Nephron progenitor cell (in vitro differentiated cells): ENCODE measurements around the gene TBC1D13.

ENCODE experiments used
- DNase-seq: peaks from one replicate; pipeline ENCODE4 v3.0.0; 2021
- H3K27ac Mint-ChIP-seq: 2 replicates; pipeline ENCODE4 v1.8.0; 2021; ENCODE audit warnings: mild to moderate bottlenecking, moderate library complexity, mixed read lengths
- H3K27me3 Mint-ChIP-seq: 2 replicates; pipeline ENCODE4 v1.8.0; 2021; ENCODE audit warnings: mild to moderate bottlenecking, low read depth, mixed read lengths; ENCODE audit not compliant: poor library complexity
- H3K36me3 Mint-ChIP-seq: 2 replicates; pipeline ENCODE4 v1.8.0; 2021; ENCODE audit warnings: low read depth, mixed read lengths
- H3K4me1 Mint-ChIP-seq: 2 replicates; pipeline ENCODE4 v1.8.0; 2021; ENCODE audit warnings: mixed read lengths
- H3K4me3 Mint-ChIP-seq: 2 replicates; pipeline ENCODE4 v1.8.0; 2021; ENCODE audit warnings: mild to moderate bottlenecking, moderate library complexity, mixed read lengths
- H3K9me3 Mint-ChIP-seq: 2 replicates; pipeline ENCODE4 v1.8.0; 2021; ENCODE audit warnings: mild to moderate bottlenecking, moderate library complexity, mixed read lengths
- TF ChIP-seq, protein P1 (sequence below): fragments of 200-600 bp; sonication (generic); IDR thresholded peaks from 2 replicates; pipeline ENCODE4 v1.5.0; 2021; ENCODE audit warnings: antibody characterized with exemption

The TBC1D13 gene

DNA sequence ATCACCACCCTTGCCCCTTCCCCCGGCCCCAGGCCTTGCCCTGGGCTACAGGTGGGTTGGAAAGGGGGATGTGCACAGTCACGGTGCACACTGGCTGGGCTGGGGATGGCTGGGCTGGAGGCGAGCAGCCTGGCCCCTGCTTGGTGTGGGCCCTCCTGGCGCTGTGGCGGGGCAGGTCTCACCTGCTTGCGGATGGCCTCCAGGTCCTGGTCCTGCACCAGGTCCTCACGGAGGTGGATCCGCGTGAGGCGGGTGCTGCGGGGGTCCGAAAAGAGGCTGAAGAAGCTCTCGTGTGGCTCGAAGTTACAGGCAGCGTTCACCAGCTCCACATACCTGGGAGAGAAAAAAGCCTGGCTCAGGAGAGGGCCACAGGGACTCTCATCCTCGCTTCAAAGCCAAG is 33.4 kb upstream of the TBC1D13 start:
- Mint-ChIP-seq H3K4me1 (no peaks in the 10 kb centered on the region), H3K4me3 (no peak overlapping the region), H3K27ac (no peak overlapping the region), H3K36me3 (peaks cover 3% of the 10 kb centered on the region), H3K27me3 (peaks cover 2% of the 10 kb centered on the region), H3K9me3 (no peaks in the 10 kb centered on the region)
- DNase-seq: no peak
- TF ChIP-seq, protein P1, sequence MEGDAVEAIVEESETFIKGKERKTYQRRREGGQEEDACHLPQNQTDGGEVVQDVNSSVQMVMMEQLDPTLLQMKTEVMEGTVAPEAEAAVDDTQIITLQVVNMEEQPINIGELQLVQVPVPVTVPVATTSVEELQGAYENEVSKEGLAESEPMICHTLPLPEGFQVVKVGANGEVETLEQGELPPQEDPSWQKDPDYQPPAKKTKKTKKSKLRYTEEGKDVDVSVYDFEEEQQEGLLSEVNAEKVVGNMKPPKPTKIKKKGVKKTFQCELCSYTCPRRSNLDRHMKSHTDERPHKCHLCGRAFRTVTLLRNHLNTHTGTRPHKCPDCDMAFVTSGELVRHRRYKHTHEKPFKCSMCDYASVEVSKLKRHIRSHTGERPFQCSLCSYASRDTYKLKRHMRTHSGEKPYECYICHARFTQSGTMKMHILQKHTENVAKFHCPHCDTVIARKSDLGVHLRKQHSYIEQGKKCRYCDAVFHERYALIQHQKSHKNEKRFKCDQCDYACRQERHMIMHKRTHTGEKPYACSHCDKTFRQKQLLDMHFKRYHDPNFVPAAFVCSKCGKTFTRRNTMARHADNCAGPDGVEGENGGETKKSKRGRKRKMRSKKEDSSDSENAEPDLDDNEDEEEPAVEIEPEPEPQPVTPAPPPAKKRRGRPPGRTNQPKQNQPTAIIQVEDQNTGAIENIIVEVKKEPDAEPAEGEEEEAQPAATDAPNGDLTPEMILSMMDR: no peak

DNA sequence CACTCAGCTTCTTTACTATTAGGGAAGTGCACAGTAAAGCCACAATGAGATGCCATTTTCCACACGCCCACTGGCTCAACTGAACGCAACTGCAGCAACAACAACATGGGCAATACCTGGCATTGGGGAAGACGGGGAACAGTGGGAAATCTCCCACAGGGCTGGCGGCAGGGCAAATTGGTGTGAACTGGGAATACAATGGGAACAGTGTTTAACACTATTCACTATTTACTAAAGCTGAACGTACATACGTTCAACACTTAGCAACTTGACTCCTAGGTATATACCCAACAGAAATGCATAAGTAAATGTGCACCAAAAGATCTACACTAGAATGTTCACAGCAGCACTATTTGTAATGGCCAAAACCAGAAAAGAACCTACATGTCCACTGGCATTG is 29.5 kb upstream of the TBC1D13 start:
- peaks cover 2% of the 10 kb centered on the region for H3K27me3 Mint-ChIP-seq
- no peak overlapping the region for H3K27ac Mint-ChIP-seq
- no peaks in the 10 kb centered on the region for H3K4me1 Mint-ChIP-seq
- no peak for DNase-seq
- no peaks in the 10 kb centered on the region for H3K9me3 Mint-ChIP-seq
- TF ChIP-seq, protein P1: no peak
- peaks cover 4% of the 10 kb centered on the region for H3K36me3 Mint-ChIP-seq
- no peak overlapping the region for H3K4me3 Mint-ChIP-seq

DNA sequence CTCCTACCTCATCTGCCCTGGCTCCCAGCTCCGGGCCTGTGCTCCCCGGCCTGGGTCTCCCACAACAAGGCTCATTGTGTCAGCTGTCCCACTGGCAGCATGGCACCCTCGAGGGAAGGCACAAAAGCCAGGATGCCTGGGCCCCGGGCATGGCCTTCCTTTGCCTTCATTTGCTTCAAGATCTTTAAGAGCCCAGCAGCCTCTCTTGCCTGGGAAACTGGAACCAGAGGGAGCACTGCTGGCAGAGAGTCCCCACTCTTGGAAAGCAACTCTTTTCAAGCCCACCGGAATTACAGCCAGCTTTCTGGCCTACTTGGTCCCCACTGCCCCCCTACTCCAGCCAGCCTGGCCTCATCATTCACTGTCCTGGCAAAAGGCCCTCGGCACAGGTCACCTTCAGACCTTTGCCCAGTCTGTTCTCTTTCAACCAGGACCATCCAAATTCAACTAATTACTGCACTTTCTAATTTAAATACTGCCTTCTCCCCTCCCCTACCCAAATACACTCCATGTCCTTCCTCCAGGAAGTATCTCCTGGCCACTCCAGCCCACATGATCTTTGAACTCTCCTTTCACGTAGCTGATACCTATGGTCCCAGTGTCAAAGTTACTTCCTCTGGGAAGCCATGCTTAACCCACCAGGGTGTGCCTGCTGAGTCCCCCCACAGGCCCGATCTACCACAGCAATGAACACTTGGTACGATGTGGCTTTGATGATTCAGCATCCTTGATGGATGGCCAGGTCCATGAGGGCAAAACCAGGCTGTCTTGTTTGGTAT is 24.2 kb upstream of the TBC1D13 start:
- Mint-ChIP-seq H3K27ac (peak overlapping the region; percentile 73), H3K36me3 (peaks cover 10% of the 10 kb centered on the region), H3K4me3 (no peak overlapping the region), H3K4me1 (no peaks in the 10 kb centered on the region), H3K9me3 (no peaks in the 10 kb centered on the region), H3K27me3 (peaks cover 2% of the 10 kb centered on the region)
- DNase-seq: no peak
- TF ChIP-seq, protein P1: no peak

DNA sequence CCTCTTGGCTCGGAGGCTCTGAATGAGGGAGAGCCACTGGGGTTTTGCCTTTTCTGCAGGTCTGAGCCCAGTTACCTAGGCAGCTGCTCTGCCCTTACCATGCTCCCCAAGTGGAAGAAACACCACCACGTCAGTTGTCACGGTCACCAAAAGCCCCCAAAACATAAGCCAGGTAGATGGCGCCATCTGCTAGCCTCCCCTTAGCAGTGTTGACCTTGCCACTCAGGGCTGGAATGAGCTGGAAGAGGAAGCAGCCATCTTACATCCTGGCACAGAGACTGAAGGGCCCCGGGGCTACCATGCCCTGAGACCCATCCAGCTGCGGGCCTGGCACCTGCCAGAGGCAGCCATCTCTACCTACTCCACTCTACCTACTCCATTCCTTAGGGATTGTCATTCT is 22.7 kb upstream of the TBC1D13 start:
- DNase-seq: no peak
- Mint-ChIP-seq H3K27ac (no peak overlapping the region), H3K27me3 (no peaks in the 10 kb centered on the region), H3K4me3 (no peak overlapping the region), H3K9me3 (no peaks in the 10 kb centered on the region), H3K4me1 (no peaks in the 10 kb centered on the region), H3K36me3 (peaks cover 5% of the 10 kb centered on the region)
- TF ChIP-seq, protein P1: no peak

DNA sequence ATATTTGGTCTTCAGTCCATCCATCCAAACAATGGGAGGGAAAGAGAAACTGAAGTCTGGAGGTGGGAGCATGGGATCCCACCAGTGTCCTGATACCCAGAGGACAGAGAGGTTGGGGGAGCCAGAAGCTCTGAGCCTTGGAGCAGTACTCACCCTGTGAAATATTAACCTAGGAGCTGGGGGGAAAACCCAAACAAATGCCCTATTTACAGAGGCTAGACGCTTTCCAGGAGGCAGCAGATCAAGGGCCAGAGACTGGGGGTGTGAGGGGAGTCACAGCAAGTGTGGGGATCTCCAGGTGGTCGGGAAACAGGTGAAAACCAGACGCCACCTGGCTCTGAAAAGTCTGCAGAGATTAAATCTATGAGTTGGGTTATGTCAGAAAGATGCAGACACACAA is 21.6 kb upstream of the TBC1D13 start:
- Mint-ChIP-seq H3K4me1 (peaks cover 5% of the 10 kb centered on the region), H3K27ac (no peak overlapping the region), H3K4me3 (no peak overlapping the region), H3K36me3 (peaks cover 5% of the 10 kb centered on the region), H3K9me3 (no peaks in the 10 kb centered on the region), H3K27me3 (no peaks in the 10 kb centered on the region)
- TF ChIP-seq, protein P1: no peak
- no peak for DNase-seq

DNA sequence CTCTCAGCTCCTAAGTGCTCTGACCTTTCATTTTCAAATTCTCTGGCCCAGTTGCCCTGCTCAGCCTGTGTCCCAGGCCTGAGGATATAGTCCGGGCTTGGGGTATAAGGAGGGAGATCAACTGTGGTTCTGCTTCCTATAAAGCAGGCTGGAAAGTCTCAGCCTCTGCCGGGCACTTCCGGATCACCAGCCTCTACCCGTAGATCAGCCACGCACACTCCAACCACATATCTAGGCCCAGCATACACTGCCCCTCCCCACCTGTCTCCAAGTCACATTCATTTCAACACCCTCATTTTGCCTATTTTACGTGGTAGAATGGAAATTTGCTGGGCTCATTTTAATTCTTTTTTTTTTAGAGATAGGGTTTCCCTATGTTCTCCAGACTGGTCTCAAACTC is 18.4 kb upstream of the TBC1D13 start:
- no peaks in the 10 kb centered on the region for H3K9me3 Mint-ChIP-seq
- no peak overlapping the region for H3K27ac Mint-ChIP-seq
- no peaks in the 10 kb centered on the region for H3K27me3 Mint-ChIP-seq
- no peak overlapping the region for H3K4me3 Mint-ChIP-seq
- peaks cover 5% of the 10 kb centered on the region for H3K36me3 Mint-ChIP-seq
- no peak for DNase-seq
- peaks cover 13% of the 10 kb centered on the region for H3K4me1 Mint-ChIP-seq
- TF ChIP-seq, protein P1: no peak
